ENCODE data around the gene AP4M1. TPM values are rescaled to one million over a fixed set of nuclear protein-coding genes. Genes with fewer than 3 reads are reported as not detected.

AP4M1 gene
- total and polyA plus RNA-seq, 9 of the 15 experiments (the other 6 are each of a cell fraction or from before 2014, with no cell fraction given) = 1.3 to 30.9 (median 14.1) TPM

GRCh38 chr7:100081535-100082102 is 19.8 kb upstream of the AP4M1 start, which contains the start of gene ZNF3 (continued):
- no peak for TF ChIP-seq ZNF583 (CRISPR knock-in tag; IDR thresholded peaks at IDR 0.05)
- no peak for TF ChIP-seq ZNF584 (CRISPR knock-in tag; IDR thresholded peaks at IDR 0.05; ENCODE audit: low read depth)
- no peak for TF ChIP-seq ZBTB34 (CRISPR knock-in tag; IDR thresholded peaks at IDR 0.05)
- no peak for TF ChIP-seq ZNF324 (CRISPR knock-in tag; IDR thresholded peaks at IDR 0.05)
- TF ChIP-seq MGA (IDR thresholded peaks at IDR 0.05) = peak; percentile 98
- TF ChIP-seq ZC3H8 (IDR thresholded peaks at IDR 0.05) = no peak
- TF ChIP-seq BMI1 (IDR thresholded peaks at IDR 0.05; ENCODE audit: low read length) = no peak
- TF ChIP-seq SAFB (IDR thresholded peaks at IDR 0.05; ENCODE audit: borderline replicate concordance, low read depth, low read length) = peak; percentile 78; the same call in 1 of the 2 replicates
- TF ChIP-seq ZNF740 (CRISPR knock-in tag; IDR thresholded peaks at IDR 0.05) = peak; percentile 74; the same call in 1 of the 2 replicates
- peak in 1 of 2 experiments; percentile 63; a peak in 1 of 4 replicates for TF ChIP-seq ZNF740 (tag; IDR thresholded peaks at IDR 0.05)
- TF ChIP-seq FOXK1 (CRISPR knock-in tag; IDR thresholded peaks at IDR 0.05; ENCODE audit: borderline replicate concordance) = no peak
- TF ChIP-seq EP400 (IDR thresholded peaks at IDR 0.05) = peak; percentile 100
- TF ChIP-seq ILF3 (IDR thresholded peaks at IDR 0.05; ENCODE audit: borderline replicate concordance) = no peak
- peak; percentile 14 for TF ChIP-seq POU5F1 (IDR thresholded peaks at IDR 0.05; ENCODE audit: borderline replicate concordance, low read depth, low read length, partially characterized antibody)
- TF ChIP-seq TAF9B (IDR thresholded peaks at IDR 0.05; ENCODE audit: partially characterized antibody) = peak; percentile 57

Data from K562 (cell line).